Psoas muscle (tissue), 8 donors: ENCODE results near the gene SLC39A11. TPM values are rescaled to one million over a fixed set of nuclear protein-coding genes. Genes with fewer than 3 reads are reported as not detected.

Source experiments
- ATAC-seq, 4 donors: fragments of 200-7000 bp; cut with Tn5 transposase; one replicate each; pipeline ENCODE4 v1.9.1; 2020; ENCODE audit warnings: moderate library complexity in 3 of 4, mild to moderate bottlenecking in 2 of 4
- DNase-seq, 2 donors: peaks; one replicate each; pipeline ENCODE4 v3.0.0-alpha.2; 2020
- H3K27ac ChIP-seq: fragments of 200-600 bp; one replicate; pipeline ENCODE4 v1.8.0; 2022
- H3K27me3 ChIP-seq, 3 donors: fragments of 200-600 bp in 1 of 3; one replicate each; pipeline versions ENCODE4 v1.6.1 to v1.8.0; 2013 to 2022; ENCODE audit warnings: low read length in 2 of 3, mild to moderate bottlenecking in 2 of 3, moderate library complexity in 1 of 3; ENCODE audit not compliant: insufficient read depth in 3 of 3
- H3K36me3 ChIP-seq, 2 donors: fragments of 200-600 bp in 1 of 2; one replicate each; pipeline versions ENCODE4 v1.6.1 to v1.8.0; 2013 to 2022; ENCODE audit warnings: low read depth in 1 of 2, mild to moderate bottlenecking in 1 of 2, moderate library complexity in 1 of 2; ENCODE audit not compliant: insufficient read depth in 1 of 2
- H3K4me1 ChIP-seq: fragments of 200-600 bp; one replicate; pipeline ENCODE4 v1.8.0; 2022
- H3K4me3 ChIP-seq: fragments of 200-600 bp; one replicate; pipeline ENCODE4 v1.8.0; 2022; ENCODE audit warnings: mild to moderate bottlenecking
- H3K9me3 ChIP-seq: fragments of 200-600 bp; one replicate; pipeline ENCODE4 v1.8.0; 2022
- CTCF ChIP-seq: fragments of 200-600 bp; IDR thresholded peaks from one replicate; pipeline ENCODE4 v1.8.0; 2022; ENCODE audit warnings: antibody characterized with exemption
- WGBS, 3 donors: extraction: QIAGEN DNeasy Blood & Tissue Kit; methylation state at CpG; one replicate each; pipeline versions ENCODE4 v1.1.6 to v1.1.7; 2013; 5-methylcytosine and 5-hydroxymethylcytosine counted together
- intact Hi-C, 2 donors: fragments of 100-400 bp; cut with DNase I; formaldehyde crosslinking; loops; one replicate each; pipeline versions ENCODE4 v1.11.0 to v1.14.2; 2022
- polyA plus RNA-seq, 3 donors: library from polyadenylated mRNA; stranded (reverse); fragments of 200-250 nt; gene quantifications; one replicate each; pipeline ENCODE4 v1.2.3, GENCODE V29; 2013
- total RNA-seq, 4 donors: library from RNA; stranded (reverse); fragmentation: NEBNext Ultra II Directional in 2 of 4; extraction: Animal tissue kit (Norgen Biotek cat#: 25700) in 2 of 4; gene quantifications; one replicate each; pipeline versions ENCODE4 v1.2.1 to v1.2.4, GENCODE V29; 2021 to 2023
- donor health status: healthy with polysubstance abuse.
- donor health status: DM: no; HTN: no; CAD: no; lungs with moderate emphysema.
- donor health status: Bipolar disorder and iron deficiency.
- donor health status: healthy.
- donor health status: DM: yes; HTN: yes; CAD: no.
- donor health status: DM: no; HTN: no; CAD: no.
- donor health status: DM: no; HTN: no; CAD: no.
- donor health status: DM: yes; HTN: yes; CAD: no.

Gene SLC39A11
- total and polyA plus RNA-seq, 7 donors, result 1.6 to 9.7 (median 7.9) TPM

- H3K36me3 ChIP-seq, result no peaks in the 10 kb centered on the region
- no peak overlapping the region for H3K4me3 ChIP-seq
- intact Hi-C loops, result no loop called here
- peaks cover 0 to 43% (median 1%) of the 10 kb centered on the region in 3 donors for H3K27me3 ChIP-seq
- H3K27ac ChIP-seq, result no peak overlapping the region
- WGBS, 3 donors, result 58 to 75% (median 67%) methylated on average over 4 of the region's 4 CpGs
- no peaks in the 10 kb centered on the region for H3K4me1 ChIP-seq
- H3K9me3 ChIP-seq, result no peaks in the 10 kb centered on the region
- no peak for TF ChIP-seq CTCF
- ATAC-seq, result no peak
- no peak for DNase-seq
Observed at GRCh38 chr17:72599891-72600290, 492.6 kb downstream of the SLC39A11 start.

- DNase-seq, result no peak
- no peaks in the 10 kb centered on the region for H3K9me3 ChIP-seq
- no peaks in the 10 kb centered on the region for H3K36me3 ChIP-seq
- no peak for TF ChIP-seq CTCF
- no peak for ATAC-seq
- H3K27ac ChIP-seq, result no peak overlapping the region
- peaks cover 0 to 45% (median 2%) of the 10 kb centered on the region in 3 donors for H3K27me3 ChIP-seq
- H3K4me3 ChIP-seq, result no peak overlapping the region
- WGBS, 3 donors, result 15 to 22% (median 22%) methylated on average over 6 of the region's 6 CpGs
- intact Hi-C loops, result no loop called here
- H3K4me1 ChIP-seq, result no peaks in the 10 kb centered on the region
Observed at GRCh38 chr17:72598695-72599094, 493.8 kb downstream of the SLC39A11 start.

GRCh38 chr17:72597354-72598087 lies 495.0 kb downstream of the SLC39A11 start:
- Histone ChIP-seq H3K9me3 (no peaks in the 10 kb centered on the region), H3K27me3 (peaks cover 0 to 48% (median 3%) of the 10 kb centered on the region in 3 donors), H3K4me1 (peaks cover under 1% of the 10 kb centered on the region), H3K36me3 (no peaks in the 10 kb centered on the region), H3K4me3 (no peak overlapping the region), H3K27ac (no peak overlapping the region)
- no peak for TF ChIP-seq CTCF
- ATAC-seq, result no peak
- intact Hi-C loops, result no loop called here
- 63 to 70% (median 64%) methylated on average over 9 of the region's 9 CpGs for WGBS, 3 donors
- no peak for DNase-seq

Other genes with a start within 250 kb of the SLC39A11 start
- gene SSTR2, start 72.3 kb upstream of the SLC39A11 start, total RNA-seq, result 1 to 10 TPM in 1 of 4 donors, under 1 TPM in 3; 0.19 to 1.0 (median 0.43) TPM
- under 1 TPM; 0.04 to 0.27 (median 0.23) TPM for gene SSTR2, start 72.3 kb upstream of the SLC39A11 start, polyA plus RNA-seq
- 10 to 100 TPM; 38.8 to 61.9 (median 51.7) TPM for gene COG1, start 100.4 kb upstream of the SLC39A11 start, total RNA-seq
- 10 to 100 TPM; 28.9 to 53.8 (median 32.3) TPM for gene COG1, start 100.4 kb upstream of the SLC39A11 start, polyA plus RNA-seq
- gene CPSF4L, start 169.2 kb upstream of the SLC39A11 start, total RNA-seq, result not detected
- not detected for gene CPSF4L, start 169.2 kb upstream of the SLC39A11 start, polyA plus RNA-seq
- 10 to 100 TPM; 13.7 to 24.4 (median 18.1) TPM for gene CDC42EP4, start 219.3 kb upstream of the SLC39A11 start, total RNA-seq
- gene CDC42EP4, start 219.3 kb upstream of the SLC39A11 start, polyA plus RNA-seq, result 10 to 100 TPM; 10.7 to 24.1 (median 21.7) TPM